OCI-LY3 (cell line): ENCODE measurements around the gene PIGC.
A peak's percentile ranks its signal among the peaks of the same experiment; 100 is the strongest.

Experiments used
- H2AFZ ChIP-seq: fragments of 200-600, 300-600 bp; shearing (Covaris generic); 2 replicates; pipeline ENCODE4 v1.6.0; 2014; ENCODE audit warnings: antibody characterized with exemption, low read depth, low read length
- H3K27ac ChIP-seq: fragments of 200-600, 300-600 bp; sonication (generic); 2 replicates; pipeline ENCODE4 v1.5.1; 2014; ENCODE audit warnings: mild to moderate bottlenecking, low read length, moderate library complexity, mixed read lengths
- H3K27me3 ChIP-seq: fragments of 200-600, 300-600 bp; sonication (generic); 2 replicates; pipeline ENCODE4 v1.6.1; 2014; ENCODE audit warnings: low read depth, low read length, mixed read lengths
- H3K36me3 ChIP-seq: fragments of 200-600, 300-600 bp; sonication (generic); replicated peaks from 2 replicates; pipeline ENCODE3; 2014; ENCODE audit warnings: low read depth, low read length, mixed read lengths
- H3K4me1 ChIP-seq: fragments of 300-600, 200-600 bp; sonication (generic); 2 replicates; pipeline ENCODE4 v1.6.1; 2014; ENCODE audit warnings: low read length, mixed read lengths
- H3K4me2 ChIP-seq: fragments of 200-600, 300-600 bp; sonication (generic); 2 replicates; pipeline ENCODE4 v1.6.1; 2014; ENCODE audit warnings: low read length, mixed read lengths
- H3K4me3 ChIP-seq: fragments of 300-600, 200-600 bp; sonication (generic); 2 replicates; pipeline ENCODE4 v1.5.1; 2014; ENCODE audit warnings: antibody characterized with exemption, mild to moderate bottlenecking, low read length, moderate library complexity
- H3K79me2 ChIP-seq: fragments of 300-600, 200-600 bp; shearing (Covaris generic); 2 replicates; pipeline ENCODE4 v1.6.1; 2014; ENCODE audit warnings: mild to moderate bottlenecking, low read length, mixed read lengths
- H3K9ac ChIP-seq: fragments of 300-600, 200-600 bp; shearing (Covaris generic); 2 replicates; pipeline ENCODE4 v1.6.0; 2014; ENCODE audit warnings: mild to moderate bottlenecking, low read length, moderate library complexity
- H3K9me3 ChIP-seq: fragments of 200-600, 300-600 bp; shearing (Covaris generic); 2 replicates; pipeline ENCODE4 v1.6.1; 2014; ENCODE audit warnings: low read length, mixed read lengths; ENCODE audit not compliant: insufficient read depth
- H4K20me1 ChIP-seq: fragments of 200-600, 300-600 bp; sonication (generic); 2 replicates; pipeline ENCODE4 v1.6.1; 2016; ENCODE audit warnings: low read length, mixed read lengths; ENCODE audit not compliant: insufficient read depth
- CTCF ChIP-seq: fragments of 200-600, 300-600 bp; sonication (generic); IDR thresholded peaks from 2 replicates; pipeline ENCODE4 v1.5.1; 2014; ENCODE audit warnings: antibody characterized with exemption, low read length, low read depth
- EZH2phosphoT487 ChIP-seq: fragments of 200-600 bp; shearing (Covaris generic); IDR thresholded peaks from 2 replicates; pipeline ENCODE4 v1.6.1; 2018; ENCODE audit warnings: antibody characterized with exemption, mixed run types, low read depth

The PIGC gene

GRCh38 chr1:172401892-172402291 lies 42.0 kb downstream of the PIGC start:
- TF ChIP-seq EZH2phosphoT487 (no peak), CTCF (peak; percentile 84)

GRCh38 chr1:172401477-172401876 lies 42.4 kb downstream of the PIGC start:
- H3K36me3 ChIP-seq, result no peaks in the 10 kb centered on the region
- no peak overlapping the region for H3K9ac ChIP-seq
- no peaks in the 10 kb centered on the region for H4K20me1 ChIP-seq
- H2AFZ ChIP-seq, result no peak overlapping the region
- H3K27ac ChIP-seq, result no peak overlapping the region
- no peaks in the 10 kb centered on the region for H3K9me3 ChIP-seq
- H3K4me2 ChIP-seq, result no peak overlapping the region
- H3K4me1 ChIP-seq, result peaks cover 59% of the 10 kb centered on the region
- H3K27me3 ChIP-seq, result no peaks in the 10 kb centered on the region
- no peak overlapping the region for H3K4me3 ChIP-seq
- no peak for TF ChIP-seq EZH2phosphoT487
- no peak for TF ChIP-seq CTCF
- H3K79me2 ChIP-seq, result no peaks in the 10 kb centered on the region

More at GRCh38 chr1:172401892-172402291, 42.0 kb downstream of the PIGC start:
- no peaks in the 10 kb centered on the region for H3K27me3 ChIP-seq
- H4K20me1 ChIP-seq, result no peaks in the 10 kb centered on the region
- H3K27ac ChIP-seq, result no peak overlapping the region
- H3K9me3 ChIP-seq, result no peaks in the 10 kb centered on the region
- peaks cover 59% of the 10 kb centered on the region for H3K4me1 ChIP-seq
- H3K79me2 ChIP-seq, result no peaks in the 10 kb centered on the region
- H3K36me3 ChIP-seq, result no peaks in the 10 kb centered on the region
- no peak overlapping the region for H3K9ac ChIP-seq
- no peak overlapping the region for H2AFZ ChIP-seq
- no peak overlapping the region for H3K4me3 ChIP-seq
- H3K4me2 ChIP-seq, result no peak overlapping the region

GRCh38 chr1:172400722-172401105 lies 43.2 kb downstream of the PIGC start:
- Histone ChIP-seq H3K4me1 (peaks cover 63% of the 10 kb centered on the region), H4K20me1 (no peaks in the 10 kb centered on the region), H3K36me3 (no peaks in the 10 kb centered on the region), H3K27me3 (no peaks in the 10 kb centered on the region), H3K9ac (no peak overlapping the region), H3K4me3 (no peak overlapping the region), H2AFZ (no peak overlapping the region), H3K4me2 (no peak overlapping the region), H3K27ac (no peak overlapping the region), H3K9me3 (no peaks in the 10 kb centered on the region), H3K79me2 (no peaks in the 10 kb centered on the region)
- no peak for TF ChIP-seq EZH2phosphoT487
- TF ChIP-seq CTCF, result no peak

- H4K20me1 ChIP-seq, result no peaks in the 10 kb centered on the region
Measured at GRCh38 chr1:172399756-172400721, 43.8 kb downstream of the PIGC start.

More at GRCh38 chr1:172399756-172400721, 43.8 kb downstream of the PIGC start:
- Histone ChIP-seq H3K4me3 (peak overlapping the region; percentile 10; the same call in 1 of the 2 replicates), H3K9me3 (no peaks in the 10 kb centered on the region), H2AFZ (peak overlapping the region; percentile 57), H3K27me3 (no peaks in the 10 kb centered on the region), H3K27ac (peak overlapping the region; percentile 93), H3K36me3 (no peaks in the 10 kb centered on the region), H3K4me2 (peak overlapping the region; percentile 73), H3K4me1 (peaks cover 70% of the 10 kb centered on the region), H3K79me2 (no peaks in the 10 kb centered on the region), H3K9ac (peak overlapping the region; percentile 94)
- TF ChIP-seq EZH2phosphoT487, result no peak
- no peak for TF ChIP-seq CTCF
